ENCODE measurements around the gene CHP1. TPM values are rescaled to one million over a fixed set of nuclear protein-coding genes. Genes with fewer than 3 reads are reported as not detected.
A peak's percentile ranks its signal among the peaks of the same experiment; 100 is the strongest.

CHP1 gene
- total and polyA plus RNA-seq, 12 donors = 22.5 to 133 (median 113) TPM

- Histone ChIP-seq H3K4me3 (no peak overlapping the region), H3K4me1 (peaks cover 0 to 69% (median 38%) of the 10 kb centered on the region in 9 donors), H3K27ac (no peak overlapping the region), H3K9me3 (no peaks in the 10 kb centered on the region), H3K36me3 (peaks cover 0 to 66% (median 34%) of the 10 kb centered on the region in 9 donors), H3K27me3 (no peaks in the 10 kb centered on the region)
- TF ChIP-seq CTCF (IDR thresholded peaks at IDR 0.05) = no peak
- no peak for ATAC-seq
- intact Hi-C loops (cut with DNase I) = no loop called here
- DNase-seq = no peak
- WGBS, 2 donors = 95 to 96% methylated on average over 6 of the region's 6 CpGs
Measured at GRCh38 chr15:41286665-41287333, 55.7 kb downstream of the CHP1 start.

GRCh38 chr15:41288464-41288863 lies 57.4 kb downstream of the CHP1 start:
- Histone ChIP-seq H3K4me1 (peaks cover 0 to 65% (median 38%) of the 10 kb centered on the region in 9 donors), H3K27me3 (no peaks in the 10 kb centered on the region), H3K27ac (peak overlapping the region in 2 of 10 donors; percentile 20 to 32), H3K36me3 (peaks cover 0 to 83% (median 34%) of the 10 kb centered on the region in 9 donors), H3K4me3 (no peak overlapping the region), H3K9me3 (no peaks in the 10 kb centered on the region)
- ATAC-seq (no peak), DNase-seq (no peak)
- intact Hi-C loops (cut with DNase I) = no loop called here
- no peak for TF ChIP-seq CTCF (IDR thresholded peaks at IDR 0.05)
- WGBS, 2 donors = 48 to 51% methylated on average over 1 of the region's 1 CpG

- intact Hi-C loops (cut with DNase I) = no loop called here
- H3K36me3 ChIP-seq = peaks cover 0 to 97% (median 34%) of the 10 kb centered on the region in 9 donors
- no peak for TF ChIP-seq CTCF (IDR thresholded peaks at IDR 0.05)
- H3K27me3 ChIP-seq = no peaks in the 10 kb centered on the region
- 93 to 94% methylated on average over 2 of the region's 2 CpGs for WGBS, 2 donors
- H3K4me3 ChIP-seq = no peak overlapping the region
- DNase-seq (no peak), ATAC-seq (no peak)
- peaks cover 0 to 62% (median 37%) of the 10 kb centered on the region in 9 donors for H3K4me1 ChIP-seq
- H3K27ac ChIP-seq = no peak overlapping the region
- H3K9me3 ChIP-seq = no peaks in the 10 kb centered on the region
Measured at GRCh38 chr15:41289953-41290352, 58.9 kb downstream of the CHP1 start.

- Histone ChIP-seq H3K4me1 (peaks cover 0 to 50% (median 25%) of the 10 kb centered on the region in 9 donors), H3K4me3 (no peak overlapping the region), H3K27ac (peak overlapping the region in 3 of 10 donors; percentile 4 to 67 (median 8)), H3K27me3 (no peaks in the 10 kb centered on the region), H3K36me3 (peaks cover 0 to 99% (median 25%) of the 10 kb centered on the region in 9 donors), H3K9me3 (no peaks in the 10 kb centered on the region)
- no peak for TF ChIP-seq CTCF (IDR thresholded peaks at IDR 0.05)
- no peak for DNase-seq
- ATAC-seq = peak in 6 of 8 donors; percentile 25 to 51 (median 41)
- intact Hi-C loops (cut with DNase I) = no loop called here
- 88 to 91% methylated on average over 9 of the region's 9 CpGs for WGBS, 2 donors
Measured at GRCh38 chr15:41291065-41291631, 60.1 kb downstream of the CHP1 start.

All from heart right ventricle (tissue), 16 donors.